H1 (cell line): ENCODE data around the gene PLEKHH2. TPM values are rescaled to one million over a fixed set of nuclear protein-coding genes. Genes with fewer than 3 reads are reported as not detected.

Experiments used
- CTCF ChIA-PET: fragments of 300-600 bp; sonication (Branson Sonifier 250); formaldehyde crosslinking; loops from one replicate; lab custom pipeline; 2021; ENCODE audit not compliant: partially characterized antibody; lab: Charles Lee
- POLR2A ChIA-PET: fragments of 300-600 bp; sonication (Branson Sonifier 250); formaldehyde crosslinking; loops from one replicate; lab custom pipeline; 2021; ENCODE audit warnings: inconsistent platforms; ENCODE audit not compliant: partially characterized antibody; lab: Charles Lee
- DNase-seq, 2 experiments: peaks; one replicate each; pipeline versions ENCODE4 v3.0.0 to v3.0.0-alpha.2; 2010 to 2022; ENCODE audit warnings: low spot score in 2 of 2, low read depth in 1 of 2, mixed read lengths in 1 of 2
- FAIRE-seq: peaks from 2 replicates; lab custom pipeline; 2011; peaks lifted over from hg19 to GRCh38; lab: Jason Lieb, UNC
- H2AFZ ChIP-seq: 2 replicates; pipeline ENCODE4 v1.8.1; 2012; ENCODE audit warnings: low read length, inconsistent platforms
- H2AK5ac ChIP-seq: 2 replicates; pipeline ENCODE4 v1.6.1; 2013; ENCODE audit warnings: low read depth, low read length
- H2BK120ac ChIP-seq: replicated peaks from 2 replicates; pipeline ENCODE3; 2013; ENCODE audit warnings: low read depth, low read length, inconsistent platforms
- H2BK12ac ChIP-seq: 2 replicates; pipeline ENCODE4 v1.6.1; 2013; ENCODE audit warnings: low read depth, low read length
- H2BK15ac ChIP-seq: 2 replicates; pipeline ENCODE4 v1.6.1; 2013; ENCODE audit warnings: low read length
- H2BK20ac ChIP-seq: 2 replicates; pipeline ENCODE4 v1.6.1; 2013; ENCODE audit warnings: low read length
- H2BK5ac ChIP-seq: 2 replicates; pipeline ENCODE4 v1.6.1; 2013; ENCODE audit warnings: low read depth, low read length
- H3K14ac ChIP-seq: 2 replicates; pipeline ENCODE4 v1.6.1; 2013; ENCODE audit warnings: inconsistent platforms; ENCODE audit not compliant: insufficient read length
- H3K18ac ChIP-seq: 2 replicates; pipeline ENCODE4 v1.6.1; 2013; ENCODE audit warnings: low read length; ENCODE audit errors: extremely low read depth
- H3K23ac ChIP-seq: 2 replicates; pipeline ENCODE4 v1.6.1; 2013; ENCODE audit warnings: inconsistent platforms; ENCODE audit not compliant: insufficient read length
- H3K23me2 ChIP-seq: 2 replicates; pipeline ENCODE4 v1.6.1; 2013; ENCODE audit warnings: low read depth, low read length
- H3K27ac ChIP-seq: 2 replicates; pipeline ENCODE4 v1.6.1; 2011; ENCODE audit warnings: low read depth, low read length, inconsistent platforms
- H3K27me3 ChIP-seq, 4 experiments: replicated peaks in 1 of 4; 1 replicate in 1 of 4; 2 replicates in 3 of 4; pipeline versions ENCODE4 v1.6.1 to v1.8.1; 2011 to 2013; ENCODE audit warnings: low read length in 3 of 4, mild to moderate bottlenecking in 3 of 4, inconsistent platforms in 2 of 4, mixed read lengths in 2 of 4, moderate library complexity in 1 of 4; ENCODE audit not compliant: control insufficient read depth in 3 of 4, insufficient read depth in 3 of 4; ENCODE audit errors: extremely low read depth in 1 of 4
- H3K36me3 ChIP-seq, 4 experiments: 2 replicates each; pipeline versions ENCODE4 v1.6.1 to v1.8.1; 2011 to 2013; ENCODE audit warnings: mild to moderate bottlenecking in 4 of 4, low read length in 3 of 4, moderate library complexity in 2 of 4, control low read depth in 1 of 4, inconsistent platforms in 1 of 4; ENCODE audit not compliant: insufficient read depth in 4 of 4, control insufficient read depth in 2 of 4
- H3K4ac ChIP-seq: replicated peaks from 2 replicates; pipeline ENCODE3; 2013; ENCODE audit warnings: low read length, low read depth, mixed read lengths, inconsistent platforms; ENCODE audit not compliant: insufficient read length
- H3K4me1 ChIP-seq, 4 experiments: replicated peaks in 1 of 4; 1 replicate in 1 of 4; 2 replicates in 3 of 4; pipeline versions ENCODE4 v1.6.1 to v1.8.1; 2011 to 2013; ENCODE audit warnings: low read length in 3 of 4, inconsistent platforms in 2 of 4, mixed read lengths in 1 of 4; ENCODE audit not compliant: insufficient read depth in 4 of 4, control insufficient read depth in 3 of 4
- H3K4me2 ChIP-seq, 2 experiments: 2 replicates each; pipeline versions ENCODE4 v1.6.1 to v1.8.1; 2011 to 2013; ENCODE audit warnings: low read depth in 2 of 2, low read length in 2 of 2, control low read depth in 1 of 2, inconsistent platforms in 1 of 2, mild to moderate bottlenecking in 1 of 2; ENCODE audit not compliant: insufficient read depth in 1 of 2
- H3K4me3 ChIP-seq, 4 experiments: fragments of 200-600, 300-600 bp in 1 of 4; sonication (generic), shearing (Covaris generic), sonication (Bioruptor Twin) in 1 of 4; 2 replicates each; pipeline versions ENCODE4 v1.5.1 to v1.8.1; 2011 to 2016; ENCODE audit warnings: low read length in 4 of 4, low read depth in 3 of 4, control low read depth in 2 of 4, inconsistent platforms in 2 of 4, mild to moderate bottlenecking in 2 of 4, mixed read lengths in 1 of 4, moderate library complexity in 1 of 4; ENCODE audit not compliant: insufficient read depth in 2 of 4; ENCODE audit errors: extremely low read depth in 1 of 4
- H3K56ac ChIP-seq: replicated peaks from 2 replicates; pipeline ENCODE3; 2013; ENCODE audit warnings: low read depth, mild to moderate bottlenecking, mixed read lengths, low read length, inconsistent platforms; ENCODE audit not compliant: insufficient read length
- H3K79me1 ChIP-seq: 2 replicates; pipeline ENCODE4 v1.6.1; 2013; ENCODE audit warnings: low read depth, low read length, control low read depth
- H3K79me2 ChIP-seq, 2 experiments: 2 replicates each; pipeline versions ENCODE4 v1.6.1 to v1.8.1; 2012 to 2013; ENCODE audit warnings: low read length in 2 of 2, mild to moderate bottlenecking in 2 of 2, inconsistent platforms in 1 of 2; ENCODE audit not compliant: insufficient read depth in 2 of 2, control insufficient read depth in 1 of 2
- H3K9ac ChIP-seq, 4 experiments: replicated peaks in 1 of 4; 1 replicate in 1 of 4; 2 replicates in 3 of 4; pipeline versions ENCODE4 v1.6.1 to v1.8.1; 2011 to 2013; ENCODE audit warnings: low read depth in 3 of 4, low read length in 3 of 4, control low read depth in 2 of 4, mild to moderate bottlenecking in 2 of 4, moderate library complexity in 2 of 4, inconsistent platforms in 1 of 4; ENCODE audit errors: extremely low read depth in 1 of 4
- H3K9me3 ChIP-seq, 2 experiments: 2 replicates each; pipeline versions ENCODE4 v1.6.1 to v1.8.1; 2012 to 2013; ENCODE audit warnings: mild to moderate bottlenecking in 2 of 2, moderate library complexity in 2 of 2, control low read depth in 1 of 2, inconsistent platforms in 1 of 2, low read depth in 1 of 2, low read length in 1 of 2, mixed read lengths in 1 of 2; ENCODE audit not compliant: insufficient read depth in 2 of 2
- H4K20me1 ChIP-seq, 2 experiments: replicated peaks in 1 of 2; 2 replicates each; pipeline versions ENCODE3 to v1.8.1; 2011 to 2013; ENCODE audit warnings: inconsistent platforms in 2 of 2, low read length in 2 of 2, mild to moderate bottlenecking in 1 of 2; ENCODE audit not compliant: insufficient read depth in 2 of 2, control insufficient read depth in 1 of 2
- H4K5ac ChIP-seq: 2 replicates; pipeline ENCODE4 v1.6.1; 2013; ENCODE audit warnings: low read length, low read depth, mixed read lengths, inconsistent platforms; ENCODE audit not compliant: insufficient read length
- H4K8ac ChIP-seq: 2 replicates; pipeline ENCODE4 v1.8.0; 2013; ENCODE audit warnings: mild to moderate bottlenecking, moderate library complexity, low read length, inconsistent platforms; ENCODE audit not compliant: insufficient read depth; ENCODE audit errors: extremely low read depth
- H4K91ac ChIP-seq: replicated peaks from 2 replicates; pipeline ENCODE3; 2013; ENCODE audit warnings: low read length, mixed read lengths, inconsistent platforms; ENCODE audit not compliant: insufficient read length
- BCL11A ChIP-seq, 2 experiments: IDR thresholded peaks; one replicate each; pipeline ENCODE4 v1.6.1; 2011; ENCODE audit warnings: low read depth in 2 of 2, low read length in 2 of 2, mild to moderate bottlenecking in 2 of 2
- CHD2 ChIP-seq: IDR thresholded peaks from 2 replicates; pipeline ENCODE4 v1.6.1; 2012; ENCODE audit warnings: low read length, improper control_type of control experiment
- JUN ChIP-seq: IDR thresholded peaks from 2 replicates; pipeline ENCODE4 v1.6.1; 2011; ENCODE audit warnings: low read depth, mild to moderate bottlenecking, improper control_type of control experiment, low read length
- KDM1A ChIP-seq: fragments of 200-600, 300-600 bp; sonication (generic); IDR thresholded peaks from 2 replicates; pipeline ENCODE4 v1.7.1; 2016; ENCODE audit warnings: mild to moderate bottlenecking, low read length, borderline replicate concordance
- MAFK ChIP-seq: IDR thresholded peaks from 2 replicates; pipeline ENCODE4 v1.6.1; 2012; ENCODE audit warnings: low read depth, mild to moderate bottlenecking, improper control_type of control experiment, low read length
- NANOG ChIP-seq: IDR thresholded peaks from 2 replicates; pipeline ENCODE4 v1.6.1; 2011; ENCODE audit warnings: low read length, low read depth, mild to moderate bottlenecking, inconsistent platforms; ENCODE audit not compliant: insufficient read depth, poor library complexity, severe bottlenecking
- PHF8 ChIP-seq: fragments of 200-600 bp; sonication (generic); conservative IDR thresholded peaks from 2 replicates; pipeline ENCODE4 v1.7.1; 2012; ENCODE audit warnings: low read depth, mild to moderate bottlenecking, inconsistent platforms, low read length, moderate library complexity
- RNF2 ChIP-seq: fragments of 200-900, 300-1000 bp; sonication (generic); IDR thresholded peaks from 2 replicates; pipeline ENCODE4 v1.7.1; 2016; ENCODE audit warnings: borderline replicate concordance, low read depth, mild to moderate bottlenecking, antibody characterized with exemption, low read length; ENCODE audit not compliant: poor library complexity, severe bottlenecking; ENCODE audit errors: missing control alignments
- RXRA ChIP-seq: IDR thresholded peaks from 2 replicates; pipeline ENCODE4 v1.6.1; 2011; ENCODE audit warnings: low read depth, mild to moderate bottlenecking, low read length, moderate library complexity; ENCODE audit not compliant: insufficient read depth
- SAP30 ChIP-seq: fragments of 300-600 bp; sonication (generic); IDR thresholded peaks from 2 replicates; pipeline ENCODE4 v1.7.1; 2012; ENCODE audit warnings: low read length, moderate library complexity, mild to moderate bottlenecking, inconsistent platforms; ENCODE audit not compliant: insufficient read depth, insufficient replicate concordance
- SIRT6 ChIP-seq: IDR thresholded peaks from one replicate; pipeline ENCODE4 v1.7.1; 2012; ENCODE audit warnings: low read length, inconsistent platforms
- ZNF274 ChIP-seq: IDR thresholded peaks from 2 replicates; pipeline ENCODE4 v1.7.0; 2012; ENCODE audit warnings: low read length, borderline replicate concordance; ENCODE audit errors: extremely low read depth
- WGBS, 2 experiments: shearing (Covaris generic) in 1 of 2; methylation state at CpG; one replicate each; pipeline versions ENCODE4 v1.1.6 to v1.1.7; 2013 to 2015; ENCODE audit warnings: low lambda C conversion rate in 2 of 2, mixed read lengths in 2 of 2, inconsistent platforms in 1 of 2, low coverage in 1 of 2, missing lambda C conversion rate in 1 of 2; ENCODE audit not compliant: insufficient replicate concordance in 2 of 2, insufficient coverage in 1 of 2, insufficient read length in 1 of 2; ENCODE audit errors: extremely low coverage in 1 of 2, missing lambda C conversion rate in 1 of 2; 5-methylcytosine and 5-hydroxymethylcytosine counted together
- polyA plus RNA-seq, 7 experiments: library from polyadenylated mRNA; depleted of rRNA in 3 of 7; stranded (reverse) in 5 of 7; unstranded in 2 of 7; fragments of >200 nt in 5 of 7; fragments of 200-250 nt in 2 of 7; gene quantifications; 1 replicate in 5 of 7; 2 replicates in 1 of 7; 4 replicates in 1 of 7; pipeline versions ENCODE4 v1.2.1 to v1.2.3, GENCODE V29; 2011 to 2013; ENCODE audit warnings: missing spikeins in 2 of 7, mixed read lengths in 2 of 7
- total RNA-seq: library from RNA; stranded (reverse); fragmentation: NEBNext Ultra II Directional; extraction: Animal tissue kit (Norgen Biotek cat#: 25700); gene quantifications from 2 replicates; pipeline ENCODE4 v1.2.1, GENCODE V29; 2021

The PLEKHH2 gene
- total and polyA plus RNA-seq, 2 of the 8 experiments (the other 6 are each of a cell fraction or from before 2014, with no cell fraction given) = 2.2 to 5.0 TPM

DNA sequence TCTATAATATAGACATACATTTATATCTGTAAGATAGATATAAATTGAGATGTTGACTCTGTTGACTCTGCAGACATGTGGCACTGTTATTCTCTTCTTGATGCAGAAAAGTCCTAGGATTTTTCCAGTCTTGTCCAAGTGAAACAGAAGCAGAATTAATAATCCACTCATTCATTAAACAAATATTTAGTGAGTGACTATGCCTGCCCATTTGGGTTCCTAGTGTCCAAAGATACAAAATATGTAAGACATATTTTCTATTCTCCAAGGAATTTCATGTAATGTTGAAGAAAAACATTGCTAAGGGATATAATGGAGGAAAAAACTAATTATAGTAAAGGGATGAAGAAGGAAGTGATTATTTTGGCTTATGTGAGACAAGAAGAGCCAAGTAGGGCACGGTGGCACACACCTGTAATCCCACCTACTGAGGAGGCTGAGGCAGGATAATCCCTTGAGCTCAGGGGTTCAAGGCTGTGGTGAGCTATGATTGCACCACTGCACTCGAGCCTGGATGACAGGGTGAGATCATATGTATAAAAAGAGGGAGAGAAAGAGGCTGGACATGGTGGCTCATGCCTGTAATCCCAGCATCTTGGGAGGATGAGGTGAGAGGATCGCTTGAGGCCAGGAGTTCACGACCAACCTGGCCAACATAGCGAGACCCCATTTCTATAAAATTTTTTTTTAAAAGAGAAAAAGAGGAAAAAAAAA is 19.9 kb upstream of the PLEKHH2 start:
- H3K14ac ChIP-seq = no peak overlapping the region
- TF ChIP-seq JUN = no peak
- no peak for TF ChIP-seq RXRA
- no peak for TF ChIP-seq NANOG
- TF ChIP-seq MAFK = no peak
- no peak for TF ChIP-seq SIRT6
- TF ChIP-seq BCL11A (IDR thresholded peaks at IDR 0.05; ENCODE audit: low read depth in 2 of 2, low read length in 2 of 2) = no peak
- no peak for TF ChIP-seq KDM1A
- no peak for TF ChIP-seq CHD2
- TF ChIP-seq ZNF274 = no peak
- TF ChIP-seq PHF8 = no peak
- no peak for TF ChIP-seq RNF2
- no peak for TF ChIP-seq SAP30
- TF ChIP-seq, all 59 proteins: peak for 0
- Histone ChIP-seq H3K4ac (no peak overlapping the region), H3K27me3 (no peaks in the 10 kb centered on the region), H4K5ac (no peak overlapping the region), H3K4me1 (peaks cover 0 to 3% (median 0%) of the 10 kb centered on the region in 4 experiments; a peak in 1 of 7 replicates), H2BK120ac (no peak overlapping the region), H4K20me1 (no peaks in the 10 kb centered on the region), H3K4me3 (no peak overlapping the region), H2BK5ac (no peak overlapping the region), H4K91ac (no peak overlapping the region), H3K79me1 (no peaks in the 10 kb centered on the region), H3K23me2 (no peaks in the 10 kb centered on the region), H4K8ac (no peak overlapping the region), H3K27ac (no peak overlapping the region), H2BK20ac (no peak overlapping the region), H3K56ac (no peak overlapping the region), H3K9ac (no peak overlapping the region), H3K9me3 (no peaks in the 10 kb centered on the region), H3K23ac (no peak overlapping the region), H2AK5ac (no peak overlapping the region), H2BK15ac (no peak overlapping the region), H3K4me2 (no peak overlapping the region), H3K18ac (no peak overlapping the region), H3K36me3 (no peaks in the 10 kb centered on the region), H3K79me2 (no peaks in the 10 kb centered on the region), H2AFZ (no peak overlapping the region), H2BK12ac (no peak overlapping the region)
- POLR2A ChIA-PET = no interaction called here
- 89% methylated on average over 5 of the region's 5 CpGs; no CpG with 5 or more reads in 1 of the 2 experiments for WGBS, 2 experiments
- CTCF ChIA-PET = interaction anchor here (0.7 to 1.2 kb wide), 3 partner anchors 9 to 174 kb away, joined by 3 read pairs; no protein-coding TSS in a partner anchor
- DNase-seq = no peak
- FAIRE-seq = no peak
